Mononuclear cell (primary cell): ENCODE results near the gene GABRB3. TPM values are rescaled to one million over a fixed set of nuclear protein-coding genes. Genes with fewer than 3 reads are reported as not detected.

Experiments
- H3K27me3 ChIP-seq: 2 replicates; pipeline ENCODE4 v1.6.0; 2011; ENCODE audit warnings: low read length, control low read depth; ENCODE audit not compliant: insufficient read depth
- H3K4me1 ChIP-seq: 2 replicates; pipeline ENCODE4 v1.5.1; 2011; ENCODE audit warnings: mild to moderate bottlenecking, low read length, control low read depth; ENCODE audit not compliant: insufficient read depth
- H3K4me3 ChIP-seq: 2 replicates; pipeline ENCODE4 v1.5.1; 2011; ENCODE audit warnings: mild to moderate bottlenecking, low read length, moderate library complexity
- H3K9me3 ChIP-seq: 2 replicates; pipeline ENCODE4 v1.5.1; 2011; ENCODE audit warnings: low read depth, mild to moderate bottlenecking, control low read depth, low read length
- total RNA-seq: library from RNA; depleted of rRNA; stranded (reverse); fragments of >200 nt; gene quantifications from one replicate; pipeline ENCODE4 v1.2.3, GENCODE V29; 2012

The GABRB3 gene
- total RNA-seq, 1 donor, result 0.10 TPM

GRCh38 chr15:26670116-26670515 lies 102.8 kb downstream of the GABRB3 start:
- no peaks in the 10 kb centered on the region for H3K9me3 ChIP-seq

GRCh38 chr15:26667222-26667988 lies 105.5 kb downstream of the GABRB3 start:
- H3K9me3 ChIP-seq, result no peaks in the 10 kb centered on the region

More at GRCh38 chr15:26670116-26670515, 102.8 kb downstream of the GABRB3 start:
- Histone ChIP-seq H3K4me1 (no peaks in the 10 kb centered on the region), H3K4me3 (no peak overlapping the region), H3K27me3 (no peaks in the 10 kb centered on the region)

GRCh38 chr15:26665957-26666791 lies 106.7 kb downstream of the GABRB3 start:
- Histone ChIP-seq H3K4me3 (no peak overlapping the region), H3K27me3 (no peaks in the 10 kb centered on the region), H3K9me3 (no peaks in the 10 kb centered on the region)

More at GRCh38 chr15:26667222-26667988, 105.5 kb downstream of the GABRB3 start:
- Histone ChIP-seq H3K27me3 (no peaks in the 10 kb centered on the region), H3K4me1 (no peaks in the 10 kb centered on the region), H3K4me3 (no peak overlapping the region)

GRCh38 chr15:26662283-26662682 lies 110.6 kb downstream of the GABRB3 start:
- no peaks in the 10 kb centered on the region for H3K9me3 ChIP-seq
- no peaks in the 10 kb centered on the region for H3K27me3 ChIP-seq
- H3K4me3 ChIP-seq, result no peak overlapping the region
- H3K4me1 ChIP-seq, result no peaks in the 10 kb centered on the region

More at GRCh38 chr15:26665957-26666791, 106.7 kb downstream of the GABRB3 start:
- no peaks in the 10 kb centered on the region for H3K4me1 ChIP-seq

GRCh38 chr15:26661748-26662147 lies 111.1 kb downstream of the GABRB3 start:
- Histone ChIP-seq H3K9me3 (no peaks in the 10 kb centered on the region), H3K4me3 (no peak overlapping the region), H3K27me3 (no peaks in the 10 kb centered on the region), H3K4me1 (no peaks in the 10 kb centered on the region)

GRCh38 chr15:26661107-26661506 lies 111.8 kb downstream of the GABRB3 start:
- no peaks in the 10 kb centered on the region for H3K4me1 ChIP-seq
- H3K4me3 ChIP-seq, result no peak overlapping the region
- no peaks in the 10 kb centered on the region for H3K27me3 ChIP-seq
- H3K9me3 ChIP-seq, result no peaks in the 10 kb centered on the region

GRCh38 chr15:26660241-26660640 lies 112.6 kb downstream of the GABRB3 start:
- no peaks in the 10 kb centered on the region for H3K27me3 ChIP-seq

GRCh38 chr15:26658290-26658689 lies 114.6 kb downstream of the GABRB3 start:
- H3K4me3 ChIP-seq, result no peak overlapping the region
- no peaks in the 10 kb centered on the region for H3K9me3 ChIP-seq
- no peaks in the 10 kb centered on the region for H3K4me1 ChIP-seq
- H3K27me3 ChIP-seq, result no peaks in the 10 kb centered on the region

More at GRCh38 chr15:26660241-26660640, 112.6 kb downstream of the GABRB3 start:
- Histone ChIP-seq H3K4me1 (no peaks in the 10 kb centered on the region), H3K4me3 (no peak overlapping the region), H3K9me3 (no peaks in the 10 kb centered on the region)

- H3K9me3 ChIP-seq, result no peaks in the 10 kb centered on the region
- no peaks in the 10 kb centered on the region for H3K4me1 ChIP-seq
- no peak overlapping the region for H3K4me3 ChIP-seq
- H3K27me3 ChIP-seq, result no peaks in the 10 kb centered on the region
Observed at GRCh38 chr15:26656080-26656479, 116.8 kb downstream of the GABRB3 start.

- H3K9me3 ChIP-seq, result no peaks in the 10 kb centered on the region
- H3K27me3 ChIP-seq, result no peaks in the 10 kb centered on the region
- H3K4me3 ChIP-seq, result no peak overlapping the region
- H3K4me1 ChIP-seq, result no peaks in the 10 kb centered on the region
Observed at GRCh38 chr15:26651909-26652308, 121.0 kb downstream of the GABRB3 start.

GRCh38 chr15:26648676-26649075 lies 124.2 kb downstream of the GABRB3 start:
- Histone ChIP-seq H3K4me1 (no peaks in the 10 kb centered on the region), H3K4me3 (no peak overlapping the region), H3K27me3 (no peaks in the 10 kb centered on the region), H3K9me3 (no peaks in the 10 kb centered on the region)

- H3K27me3 ChIP-seq, result no peaks in the 10 kb centered on the region
- H3K9me3 ChIP-seq, result no peaks in the 10 kb centered on the region
- no peaks in the 10 kb centered on the region for H3K4me1 ChIP-seq
Observed at GRCh38 chr15:26644948-26645347, 127.9 kb downstream of the GABRB3 start.

GRCh38 chr15:26641144-26641543 lies 131.7 kb downstream of the GABRB3 start:
- no peaks in the 10 kb centered on the region for H3K27me3 ChIP-seq
- H3K9me3 ChIP-seq, result no peaks in the 10 kb centered on the region
- H3K4me1 ChIP-seq, result no peaks in the 10 kb centered on the region
- H3K4me3 ChIP-seq, result no peak overlapping the region

More at GRCh38 chr15:26644948-26645347, 127.9 kb downstream of the GABRB3 start:
- no peak overlapping the region for H3K4me3 ChIP-seq

GRCh38 chr15:26640601-26641000 lies 132.3 kb downstream of the GABRB3 start:
- H3K27me3 ChIP-seq, result no peaks in the 10 kb centered on the region
- H3K4me3 ChIP-seq, result no peak overlapping the region
- no peaks in the 10 kb centered on the region for H3K4me1 ChIP-seq
- H3K9me3 ChIP-seq, result no peaks in the 10 kb centered on the region

- no peak overlapping the region for H3K4me3 ChIP-seq
- H3K27me3 ChIP-seq, result no peaks in the 10 kb centered on the region
- no peaks in the 10 kb centered on the region for H3K9me3 ChIP-seq
- no peaks in the 10 kb centered on the region for H3K4me1 ChIP-seq
Observed at GRCh38 chr15:26639966-26640365, 132.9 kb downstream of the GABRB3 start.
